Vagina (tissue), 2 donors: ENCODE data around the gene SRGAP3.

Experiments used
- POLR2AphosphoS5 ChIP-seq, 2 donors: sonication (generic); formaldehyde crosslinking; IDR thresholded peaks; one replicate each; pipeline ENCODE4 v1.9.0; 2017; ENCODE audit warnings: antibody characterized with exemption in 2 of 2, mild to moderate bottlenecking in 2 of 2, low read depth in 1 of 2; ENCODE audit not compliant: insufficient read depth in 1 of 2
- TF ChIP-seq, protein P1 (sequence below), 3 experiments: fragments of 450-650 bp in 2 of 3; fragments of 200-600 bp in 1 of 3; sonication (generic) in 1 of 3; IDR thresholded peaks; one replicate each; pipeline ENCODE4 v1.5.1; 2017 to 2019; ENCODE audit warnings: antibody characterized with exemption in 3 of 3, mild to moderate bottlenecking in 2 of 3, moderate library complexity in 2 of 3

DNA sequence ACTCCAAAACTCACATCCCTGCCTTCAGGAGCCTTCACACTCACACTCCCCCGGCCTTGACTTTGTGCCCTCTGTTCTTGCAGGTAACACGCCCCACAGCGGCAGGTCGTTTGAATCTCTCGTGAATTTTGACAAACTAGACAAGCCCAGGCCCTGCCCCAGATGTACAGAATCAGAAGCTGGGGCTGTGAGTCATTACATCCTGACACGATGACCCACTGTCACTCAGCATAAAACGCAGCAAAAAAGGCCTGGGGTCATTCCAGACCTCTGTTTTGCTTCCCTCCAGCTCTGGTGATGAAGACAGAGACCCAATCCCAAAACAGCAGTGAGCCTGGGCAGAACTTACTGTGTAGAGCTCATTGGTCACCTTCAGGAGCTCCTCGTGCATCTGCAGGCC is 169.8 kb downstream of the SRGAP3 start:
- TF ChIP-seq, protein P1, sequence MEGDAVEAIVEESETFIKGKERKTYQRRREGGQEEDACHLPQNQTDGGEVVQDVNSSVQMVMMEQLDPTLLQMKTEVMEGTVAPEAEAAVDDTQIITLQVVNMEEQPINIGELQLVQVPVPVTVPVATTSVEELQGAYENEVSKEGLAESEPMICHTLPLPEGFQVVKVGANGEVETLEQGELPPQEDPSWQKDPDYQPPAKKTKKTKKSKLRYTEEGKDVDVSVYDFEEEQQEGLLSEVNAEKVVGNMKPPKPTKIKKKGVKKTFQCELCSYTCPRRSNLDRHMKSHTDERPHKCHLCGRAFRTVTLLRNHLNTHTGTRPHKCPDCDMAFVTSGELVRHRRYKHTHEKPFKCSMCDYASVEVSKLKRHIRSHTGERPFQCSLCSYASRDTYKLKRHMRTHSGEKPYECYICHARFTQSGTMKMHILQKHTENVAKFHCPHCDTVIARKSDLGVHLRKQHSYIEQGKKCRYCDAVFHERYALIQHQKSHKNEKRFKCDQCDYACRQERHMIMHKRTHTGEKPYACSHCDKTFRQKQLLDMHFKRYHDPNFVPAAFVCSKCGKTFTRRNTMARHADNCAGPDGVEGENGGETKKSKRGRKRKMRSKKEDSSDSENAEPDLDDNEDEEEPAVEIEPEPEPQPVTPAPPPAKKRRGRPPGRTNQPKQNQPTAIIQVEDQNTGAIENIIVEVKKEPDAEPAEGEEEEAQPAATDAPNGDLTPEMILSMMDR (IDR thresholded peaks at IDR 0.05): no peak
- no peak for TF ChIP-seq POLR2AphosphoS5 (IDR thresholded peaks at IDR 0.05; ENCODE audit: insufficient read depth in 1 of 2, low read depth in 1 of 2)
